Neural cell (in vitro differentiated cells): Measurements from ENCODE around the gene WARS2. TPM values are rescaled to one million over a fixed set of nuclear protein-coding genes. Genes with fewer than 3 reads are reported as not detected.

Experiments
- H2AFZ ChIP-seq: fragments of 200-600, 300-800 bp; sonication (generic), shearing (Covaris generic); 2 replicates; pipeline ENCODE4 v1.6.0; 2014; ENCODE audit warnings: low read depth, mild to moderate bottlenecking, antibody characterized with exemption, low read length, moderate library complexity
- H3F3A ChIP-seq: fragments of 200-600 bp; shearing (Covaris generic); 2 replicates; pipeline ENCODE4 v1.6.1; 2016; ENCODE audit warnings: mild to moderate bottlenecking, moderate library complexity, mixed read lengths, antibody characterized with exemption, low read length; ENCODE audit not compliant: insufficient read depth, poor library complexity, severe bottlenecking
- H3K27ac ChIP-seq: fragments of 200-600, 300-800 bp; sonication (generic), shearing (Covaris generic); 2 replicates; pipeline ENCODE4 v1.5.1; 2014; ENCODE audit warnings: mild to moderate bottlenecking, low read length, moderate library complexity
- H3K27me3 ChIP-seq: fragments of 300-800, 200-600 bp; sonication (generic), shearing (Covaris generic); 2 replicates; pipeline ENCODE4 v1.6.0; 2014; ENCODE audit warnings: mild to moderate bottlenecking, low read depth, low read length, moderate library complexity; ENCODE audit not compliant: insufficient read depth
- H3K36me3 ChIP-seq: fragments of 300-800, 200-600 bp; sonication (generic), shearing (Covaris generic); 2 replicates; pipeline ENCODE4 v1.5.1; 2014; ENCODE audit warnings: mild to moderate bottlenecking, antibody characterized with exemption, low read length, moderate library complexity; ENCODE audit not compliant: insufficient read depth
- H3K4me2 ChIP-seq: fragments of 300-800, 200-600 bp; sonication (generic), shearing (Covaris generic); 2 replicates; pipeline ENCODE4 v1.6.0; 2014; ENCODE audit warnings: mild to moderate bottlenecking, low read length
- H3K4me3 ChIP-seq: fragments of 300-800, 200-600 bp; sonication (generic), shearing (Covaris generic); 2 replicates; pipeline ENCODE4 v1.5.1; 2014; ENCODE audit warnings: mild to moderate bottlenecking, low read length, moderate library complexity
- H3K79me2 ChIP-seq: fragments of 200-600 bp; shearing (Covaris generic); replicated peaks from 2 replicates; pipeline ENCODE4 v1.6.0; 2014; ENCODE audit warnings: mild to moderate bottlenecking, low read length, moderate library complexity; ENCODE audit not compliant: insufficient read depth
- H3K9ac ChIP-seq: fragments of 300-800, 200-600 bp; sonication (generic), shearing (Covaris generic); 2 replicates; pipeline ENCODE4 v1.6.1; 2016; ENCODE audit warnings: mild to moderate bottlenecking, low read length, mixed read lengths
- H3K9me2 ChIP-seq: fragments of 200-600 bp; shearing (Covaris generic); 2 replicates; pipeline ENCODE4 v1.6.1; 2016; ENCODE audit warnings: mild to moderate bottlenecking, low read length, mixed read lengths; ENCODE audit not compliant: insufficient read depth
- H3K9me3 ChIP-seq: fragments of 200-600, 300-800 bp; sonication (generic), shearing (Covaris generic); 2 replicates; pipeline ENCODE4 v1.6.1; 2016; ENCODE audit warnings: mild to moderate bottlenecking, mixed run types, low read length, moderate library complexity, mixed read lengths
- H4K20me1 ChIP-seq: fragments of 200-600 bp; shearing (Covaris generic); 2 replicates; pipeline ENCODE4 v1.6.1; 2016; ENCODE audit warnings: mild to moderate bottlenecking, mixed run types; ENCODE audit not compliant: insufficient read depth
- CTCF ChIP-seq: fragments of 450-650 bp; IDR thresholded peaks from 2 replicates; pipeline ENCODE4 v1.5.1; 2014; ENCODE audit warnings: antibody characterized with exemption, mild to moderate bottlenecking, moderate library complexity; ENCODE audit not compliant: poor library complexity, severe bottlenecking
- EP300 ChIP-seq: fragments of 450-650 bp; conservative IDR thresholded peaks from 2 replicates; pipeline ENCODE4 v1.6.1; 2014; ENCODE audit warnings: antibody characterized with exemption, mild to moderate bottlenecking, moderate library complexity; ENCODE audit not compliant: poor library complexity, severe bottlenecking
- EZH2 ChIP-seq: fragments of 200-600, 300-800 bp; shearing (Covaris generic), sonication (generic); IDR thresholded peaks from 2 replicates; pipeline ENCODE4 v1.6.1; 2014; ENCODE audit warnings: antibody characterized with exemption, low read length, borderline replicate concordance, mild to moderate bottlenecking; ENCODE audit not compliant: insufficient read depth, poor library complexity, severe bottlenecking
- MXI1 ChIP-seq: fragments of 450-650 bp; conservative IDR thresholded peaks from 2 replicates; pipeline ENCODE4 v1.6.1; 2014; ENCODE audit warnings: antibody characterized with exemption, mild to moderate bottlenecking; ENCODE audit not compliant: poor library complexity, severe bottlenecking
- POLR2AphosphoS5 ChIP-seq: IDR thresholded peaks from 2 replicates; pipeline ENCODE4 v1.6.1; 2012
- RAD21 ChIP-seq: fragments of 450-650 bp; conservative IDR thresholded peaks from 2 replicates; pipeline ENCODE4 v1.6.1; 2014; ENCODE audit warnings: antibody characterized with exemption, mild to moderate bottlenecking, moderate library complexity
- REST ChIP-seq: IDR thresholded peaks from 2 replicates; pipeline ENCODE4 v1.6.1; 2012; ENCODE audit warnings: borderline replicate concordance
- SMC3 ChIP-seq: fragments of 450-650 bp; conservative IDR thresholded peaks from 2 replicates; pipeline ENCODE4 v1.6.1; 2014; ENCODE audit warnings: antibody characterized with exemption, mild to moderate bottlenecking, moderate library complexity; ENCODE audit not compliant: poor library complexity
- TAF1 ChIP-seq: IDR thresholded peaks from 2 replicates; pipeline ENCODE4 v1.6.1; 2012; ENCODE audit warnings: low read depth
- polyA plus RNA-seq: library from polyadenylated mRNA; depleted of rRNA; stranded (reverse); fragments of >200 nt; gene quantifications from 2 replicates; pipeline ENCODE4 v1.2.3, GENCODE V29; 2014

Gene WARS2
- polyA plus RNA-seq, 1 donor from 2014 or later, result 4.7 TPM

GRCh38 chr1:119081267-119081666, 59.2 kb downstream of the WARS2 start:
- H3K79me2 ChIP-seq, result no peaks in the 10 kb centered on the region
- H4K20me1 ChIP-seq, result no peaks in the 10 kb centered on the region
- no peak overlapping the region for H3K9ac ChIP-seq
- H3K27me3 ChIP-seq, result no peaks in the 10 kb centered on the region
- H3F3A ChIP-seq, result no peaks in the 10 kb centered on the region
- no peaks in the 10 kb centered on the region for H3K9me2 ChIP-seq
- H2AFZ ChIP-seq, result no peak overlapping the region
- no peaks in the 10 kb centered on the region for H3K36me3 ChIP-seq
- TF ChIP-seq POLR2AphosphoS5 (no peak), EP300 (no peak), SMC3 (no peak), TAF1 (no peak), REST (no peak), CTCF (no peak), MXI1 (no peak), RAD21 (no peak), EZH2 (no peak)
- peak overlapping the region; percentile 9 for H3K27ac ChIP-seq
- no peak overlapping the region for H3K4me3 ChIP-seq
- H3K9me3 ChIP-seq, result no peaks in the 10 kb centered on the region
- no peak overlapping the region for H3K4me2 ChIP-seq

- no peaks in the 10 kb centered on the region for H3K27me3 ChIP-seq
- no peaks in the 10 kb centered on the region for H3K36me3 ChIP-seq
- no peaks in the 10 kb centered on the region for H3K79me2 ChIP-seq
- TF ChIP-seq RAD21 (no peak), REST (no peak), CTCF (no peak), MXI1 (no peak), EP300 (no peak), SMC3 (no peak), POLR2AphosphoS5 (no peak), EZH2 (no peak), TAF1 (no peak)
- H3K9me3 ChIP-seq, result no peaks in the 10 kb centered on the region
- no peaks in the 10 kb centered on the region for H4K20me1 ChIP-seq
- no peak overlapping the region for H2AFZ ChIP-seq
- no peaks in the 10 kb centered on the region for H3F3A ChIP-seq
- H3K9ac ChIP-seq, result no peak overlapping the region
- H3K4me3 ChIP-seq, result peak overlapping the region; percentile 46
- H3K27ac ChIP-seq, result peak overlapping the region; percentile 27
- no peaks in the 10 kb centered on the region for H3K9me2 ChIP-seq
- no peak overlapping the region for H3K4me2 ChIP-seq
These were observed 59.9 kb downstream of the WARS2 start for GRCh38 chr1:119080586-119080985.
